NCI-H82 treated with DMSO at 0.1 percent for 48 hours (cell line): ENCODE data around the gene CATSPERB.
"Not testable (repeated sequence)": the region's sequence is repeated elsewhere in the genome, so short reads cannot be mapped to it uniquely, and the experiment has no call there.

Source experiments
- DNase-seq: peaks from one replicate; lab custom pipeline; 2025; ENCODE audit not compliant: unreplicated experiment; lab: John Stamatoyannopoulos, UW

The CATSPERB gene

GRCh38 chr14:91731986-91732385, at the start of gene CATSPERB:
TSS of gene CATSPERB (minus strand) at chr14:91732086. CDS start at chr14:91729479, 2,607 bp downstream.
- DNase-seq: no peak

- DNase-seq: no peak
These were observed 48.6 kb upstream of the CATSPERB start for GRCh38 chr14:91780452-91780851.

GRCh38 chr14:91778217-91778616, 46.3 kb upstream of the CATSPERB start:
- no peak for DNase-seq

GRCh38 chr14:91774140-91775096, 42.5 kb upstream of the CATSPERB start:
- no peak for DNase-seq

- DNase-seq: no peak
These were observed 38.3 kb upstream of the CATSPERB start for GRCh38 chr14:91770185-91770584.

GRCh38 chr14:91755570-91756295, 23.8 kb upstream of the CATSPERB start:
- no peak for DNase-seq

GRCh38 chr14:91754819-91755218, 22.9 kb upstream of the CATSPERB start:
- DNase-seq: no peak

GRCh38 chr14:91754185-91754584, 22.3 kb upstream of the CATSPERB start:
- no peak for DNase-seq

GRCh38 chr14:91753501-91754128, 21.7 kb upstream of the CATSPERB start:
- no peak for DNase-seq

GRCh38 chr14:91752961-91753360, 21.1 kb upstream of the CATSPERB start:
- DNase-seq: no peak

- DNase-seq: no peak
These were observed 19.8 kb upstream of the CATSPERB start for GRCh38 chr14:91751719-91752118.

- DNase-seq: no peak
These were observed 18.8 kb upstream of the CATSPERB start for GRCh38 chr14:91750634-91751198.

GRCh38 chr14:91749868-91750267, 18.0 kb upstream of the CATSPERB start:
- no peak for DNase-seq

- no peak for DNase-seq
These were observed 16.2 kb upstream of the CATSPERB start for GRCh38 chr14:91748049-91748448.

- no peak for DNase-seq
These were observed 13.5 kb upstream of the CATSPERB start for GRCh38 chr14:91745344-91745743.

GRCh38 chr14:91744068-91744480, 12.2 kb upstream of the CATSPERB start:
- DNase-seq: no peak

GRCh38 chr14:91743305-91743653, 11.4 kb upstream of the CATSPERB start:
- no peak for DNase-seq

GRCh38 chr14:91742621-91743304, 10.9 kb upstream of the CATSPERB start:
- no peak for DNase-seq

GRCh38 chr14:91739867-91740266, 8.0 kb upstream of the CATSPERB start:
- not testable (repeated sequence) for DNase-seq

- no peak for DNase-seq
These were observed 5.7 kb upstream of the CATSPERB start for GRCh38 chr14:91737619-91738018.
